Transverse colon (tissue), 4 donors: ENCODE results near the gene CFAP92.
"Not testable (repeated sequence)": the region's sequence is repeated elsewhere in the genome, so short reads cannot be mapped to it uniquely, and the experiment has no call there.

ENCODE experiments used
- CTCF ChIP-seq, 5 experiments: fragments of 200-600 bp in 3 of 5; fragments of 450-650 bp in 2 of 5; sonication (generic) in 3 of 5; IDR thresholded peaks; 1 replicate in 2 of 5; 2 replicates in 3 of 5; pipeline ENCODE4 v1.5.1; 2016 to 2017; ENCODE audit warnings: antibody characterized with exemption in 5 of 5, inconsistent platforms in 3 of 5, mild to moderate bottlenecking in 2 of 5, moderate library complexity in 1 of 5
- EP300 ChIP-seq: sonication (generic); formaldehyde crosslinking; IDR thresholded peaks from one replicate; pipeline ENCODE4 v1.6.1; 2017; ENCODE audit warnings: antibody characterized with exemption, low read depth
- POLR2A ChIP-seq: fragments of 450-650 bp; IDR thresholded peaks from one replicate; pipeline ENCODE4 v1.6.1; 2016; ENCODE audit warnings: antibody characterized with exemption, mild to moderate bottlenecking, moderate library complexity
- POLR2AphosphoS5 ChIP-seq, 3 donors: sonication (generic); formaldehyde crosslinking; IDR thresholded peaks; one replicate each; pipeline ENCODE4 v1.6.1; 2016; ENCODE audit warnings: antibody characterized with exemption in 3 of 3

GRCh38 chr3:128864849-128865804, 128.7 kb downstream of the CFAP92 start:
- TF ChIP-seq POLR2A; EP300; POLR2AphosphoS5 (IDR thresholded peaks at IDR 0.05); CTCF (IDR thresholded peaks at IDR 0.05): not testable (repeated sequence)
